Measurements from ENCODE around the gene CAMK1G.

Gene CAMK1G

GRCh38 chr1:209600541-209600940, 17.0 kb downstream of the CAMK1G start:
- Histone ChIP-seq H3K9ac (ENCODE audit: low read depth, low read length) (no peak overlapping the region), H3K36me3 (ENCODE audit: insufficient read depth, low read length) (no peaks in the 10 kb centered on the region), H3K9me3 (ENCODE audit: control insufficient read depth, insufficient read depth, low read length) (no peaks in the 10 kb centered on the region), H3K4me1 (ENCODE audit: insufficient read depth, low read length) (no peaks in the 10 kb centered on the region)

- Histone ChIP-seq H3K36me3 (ENCODE audit: insufficient read depth, low read length) (no peaks in the 10 kb centered on the region), H3K9me3 (ENCODE audit: control insufficient read depth, insufficient read depth, low read length) (no peaks in the 10 kb centered on the region), H3K4me1 (ENCODE audit: insufficient read depth, low read length) (no peaks in the 10 kb centered on the region), H3K9ac (ENCODE audit: low read depth, low read length) (no peak overlapping the region)
These were observed 18.5 kb downstream of the CAMK1G start for GRCh38 chr1:209601809-209602657.

- H3K36me3 ChIP-seq (ENCODE audit: insufficient read depth, low read length): no peaks in the 10 kb centered on the region
- H3K4me1 ChIP-seq (ENCODE audit: insufficient read depth, low read length): no peaks in the 10 kb centered on the region
- H3K9me3 ChIP-seq (ENCODE audit: control insufficient read depth, insufficient read depth, low read length): no peaks in the 10 kb centered on the region
- no peak overlapping the region for H3K9ac ChIP-seq (ENCODE audit: low read depth, low read length)
These were observed 20.4 kb downstream of the CAMK1G start for GRCh38 chr1:209603877-209604276.

DNA sequence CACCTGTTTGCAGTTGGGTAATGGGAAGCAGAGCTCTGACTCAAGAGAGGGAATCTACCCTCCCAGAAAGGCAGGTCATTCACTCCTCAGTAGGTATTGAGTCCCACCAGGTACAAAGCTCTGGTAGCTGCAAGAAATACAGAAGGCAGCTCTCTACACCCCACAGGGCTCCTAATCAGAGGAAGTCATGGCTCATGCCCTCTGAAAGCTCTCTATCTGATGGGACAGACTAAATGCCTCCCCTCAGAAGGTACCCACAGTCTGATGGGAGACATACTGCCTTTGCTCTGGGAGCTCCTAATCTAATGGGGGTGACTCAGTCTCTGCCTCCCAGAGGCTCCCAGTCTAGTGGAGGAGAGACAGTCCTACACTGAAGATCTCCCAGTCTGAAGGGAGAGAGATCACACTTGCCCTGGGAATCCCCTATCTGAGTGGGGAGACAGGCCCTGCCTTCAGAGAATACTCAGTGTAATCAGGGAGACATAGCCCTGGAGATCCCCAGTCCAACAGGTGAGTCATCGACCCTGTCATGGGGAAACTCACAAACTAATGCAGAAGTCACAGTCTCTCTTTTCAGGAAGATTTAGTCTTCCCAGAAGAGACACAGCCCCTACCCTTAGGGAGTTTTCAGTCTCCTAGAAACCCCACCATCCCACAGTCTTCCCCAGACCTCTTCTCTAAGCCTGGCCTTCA, 23.7 kb downstream of the CAMK1G start:
- H3K4me1 ChIP-seq (ENCODE audit: insufficient read depth, low read length): no peaks in the 10 kb centered on the region
- H3K9me3 ChIP-seq (ENCODE audit: control insufficient read depth, insufficient read depth, low read length): no peaks in the 10 kb centered on the region
- H3K9ac ChIP-seq (ENCODE audit: low read depth, low read length): no peak overlapping the region
- H3K36me3 ChIP-seq (ENCODE audit: insufficient read depth, low read length): no peaks in the 10 kb centered on the region

DNA sequence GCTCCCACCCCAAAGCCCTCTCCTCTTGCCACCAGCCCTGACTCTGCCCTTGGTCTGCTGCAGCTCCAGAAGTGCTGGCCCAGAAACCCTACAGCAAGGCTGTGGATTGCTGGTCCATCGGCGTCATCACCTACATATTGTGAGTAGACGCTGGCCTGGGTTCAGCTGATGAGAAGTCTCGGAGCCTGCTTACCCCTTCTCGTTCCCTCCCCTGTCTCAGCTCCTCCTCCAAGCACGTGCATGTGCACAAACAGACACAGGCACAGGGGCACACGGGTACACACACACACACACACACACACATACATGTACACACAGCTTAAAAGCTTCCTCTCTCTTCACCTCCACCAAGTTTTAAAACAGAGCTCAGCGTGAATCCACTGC, 24.3 kb downstream of the CAMK1G start:
- Histone ChIP-seq H3K9me3 (ENCODE audit: control insufficient read depth, insufficient read depth, low read length) (no peaks in the 10 kb centered on the region), H3K9ac (ENCODE audit: low read depth, low read length) (no peak overlapping the region), H3K36me3 (ENCODE audit: insufficient read depth, low read length) (no peaks in the 10 kb centered on the region), H3K4me1 (ENCODE audit: insufficient read depth, low read length) (no peaks in the 10 kb centered on the region)

DNA sequence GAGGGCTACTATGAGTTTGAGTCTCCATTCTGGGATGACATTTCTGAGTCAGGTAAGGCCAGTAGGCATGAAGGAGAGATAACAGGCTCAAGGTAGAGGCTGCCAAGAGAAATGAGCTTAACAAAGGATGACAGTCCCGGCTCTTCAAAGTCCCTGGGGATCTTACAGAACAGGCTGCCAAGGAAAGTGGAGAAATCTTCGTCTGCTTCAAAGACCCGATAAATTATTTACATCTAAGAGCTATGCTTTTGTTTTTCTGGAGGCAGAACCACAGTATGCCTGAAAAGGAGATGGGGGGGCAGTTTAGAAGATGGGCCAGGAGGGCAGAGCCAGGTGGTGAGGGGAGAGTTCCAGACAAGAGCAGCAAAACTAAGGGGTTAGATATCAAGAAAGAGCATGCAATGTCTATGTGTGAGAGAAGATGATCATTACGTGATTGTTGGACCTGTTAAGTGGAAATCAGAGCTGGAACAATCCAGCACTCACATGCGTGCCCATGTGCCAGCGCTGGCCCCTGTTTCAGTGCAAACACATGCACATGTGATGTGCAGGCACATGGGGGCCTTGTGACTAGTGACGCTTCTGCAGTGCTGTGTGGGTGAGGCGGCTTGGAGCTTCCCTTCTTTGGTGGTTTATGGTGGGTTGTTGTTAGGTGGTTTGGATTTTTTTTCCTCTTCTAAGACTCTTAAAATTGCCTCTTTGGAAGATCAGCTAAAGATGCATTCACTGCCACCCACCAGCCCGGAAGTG, 25.7 kb downstream of the CAMK1G start:
- Histone ChIP-seq H3K36me3 (ENCODE audit: insufficient read depth, low read length) (no peaks in the 10 kb centered on the region), H3K9ac (ENCODE audit: low read depth, low read length) (no peak overlapping the region), H3K9me3 (ENCODE audit: control insufficient read depth, insufficient read depth, low read length) (no peaks in the 10 kb centered on the region), H3K4me1 (ENCODE audit: insufficient read depth, low read length) (no peaks in the 10 kb centered on the region)

DNA sequence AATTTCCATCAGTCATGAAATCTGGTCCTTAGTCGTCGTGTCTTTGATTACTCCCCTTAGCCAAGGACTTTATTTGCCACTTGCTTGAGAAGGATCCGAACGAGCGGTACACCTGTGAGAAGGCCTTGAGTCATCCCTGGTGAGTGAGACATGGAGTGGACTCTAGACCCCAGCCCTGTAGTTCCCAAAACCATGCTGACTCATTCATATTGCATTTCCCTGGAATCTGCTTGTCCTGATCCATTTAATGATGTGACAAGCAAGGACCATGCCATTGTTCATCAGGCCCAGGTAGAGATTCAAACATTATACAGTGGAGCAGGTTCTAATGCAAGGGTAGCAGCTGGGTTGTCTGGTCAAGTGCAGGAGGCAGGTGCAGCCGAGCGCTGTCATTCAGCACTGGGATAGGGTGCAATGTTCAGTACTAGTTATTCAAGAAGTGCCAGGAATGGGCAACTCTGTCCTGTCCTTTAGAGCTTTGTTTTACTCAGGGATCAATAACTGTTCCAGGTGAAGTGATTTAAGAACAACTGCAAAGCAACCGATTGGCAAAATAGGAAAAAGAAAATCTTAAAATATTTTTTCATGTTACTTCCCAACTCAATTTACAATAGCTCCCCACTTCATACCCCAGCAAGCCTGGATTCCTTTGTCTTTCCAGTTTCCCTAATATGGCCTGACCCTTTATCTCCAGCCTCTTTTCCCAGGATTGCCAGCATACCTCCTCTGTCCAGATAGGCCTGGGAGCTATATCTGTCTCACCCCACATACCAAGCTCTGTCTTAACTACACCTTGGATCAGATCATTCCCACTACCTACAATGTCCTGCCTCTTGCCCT, 26.5 kb downstream of the CAMK1G start:
- H3K36me3 ChIP-seq (ENCODE audit: insufficient read depth, low read length): no peaks in the 10 kb centered on the region
- H3K9ac ChIP-seq (ENCODE audit: low read depth, low read length): no peak overlapping the region
- H3K4me1 ChIP-seq (ENCODE audit: insufficient read depth, low read length): no peaks in the 10 kb centered on the region
- H3K9me3 ChIP-seq (ENCODE audit: control insufficient read depth, insufficient read depth, low read length): no peaks in the 10 kb centered on the region

- H3K4me1 ChIP-seq (ENCODE audit: insufficient read depth, low read length): no peaks in the 10 kb centered on the region
- no peaks in the 10 kb centered on the region for H3K36me3 ChIP-seq (ENCODE audit: insufficient read depth, low read length)
- H3K9ac ChIP-seq (ENCODE audit: low read depth, low read length): no peak overlapping the region
- no peaks in the 10 kb centered on the region for H3K9me3 ChIP-seq (ENCODE audit: control insufficient read depth, insufficient read depth, low read length)
These were observed 27.1 kb downstream of the CAMK1G start for GRCh38 chr1:209610631-209610905.

- Histone ChIP-seq H3K9ac (ENCODE audit: low read depth, low read length) (no peak overlapping the region), H3K36me3 (ENCODE audit: insufficient read depth, low read length) (no peaks in the 10 kb centered on the region), H3K4me1 (ENCODE audit: insufficient read depth, low read length) (no peaks in the 10 kb centered on the region), H3K9me3 (ENCODE audit: control insufficient read depth, insufficient read depth, low read length) (no peaks in the 10 kb centered on the region)
These were observed 28.5 kb downstream of the CAMK1G start for GRCh38 chr1:209611771-209612570.

- H3K9me3 ChIP-seq (ENCODE audit: control insufficient read depth, insufficient read depth, low read length): no peaks in the 10 kb centered on the region
- H3K4me1 ChIP-seq (ENCODE audit: insufficient read depth, low read length): no peaks in the 10 kb centered on the region
- H3K9ac ChIP-seq (ENCODE audit: low read depth, low read length): no peak overlapping the region
- H3K36me3 ChIP-seq (ENCODE audit: insufficient read depth, low read length): no peaks in the 10 kb centered on the region
These were observed 29.3 kb downstream of the CAMK1G start for GRCh38 chr1:209612646-209613399.

DNA sequence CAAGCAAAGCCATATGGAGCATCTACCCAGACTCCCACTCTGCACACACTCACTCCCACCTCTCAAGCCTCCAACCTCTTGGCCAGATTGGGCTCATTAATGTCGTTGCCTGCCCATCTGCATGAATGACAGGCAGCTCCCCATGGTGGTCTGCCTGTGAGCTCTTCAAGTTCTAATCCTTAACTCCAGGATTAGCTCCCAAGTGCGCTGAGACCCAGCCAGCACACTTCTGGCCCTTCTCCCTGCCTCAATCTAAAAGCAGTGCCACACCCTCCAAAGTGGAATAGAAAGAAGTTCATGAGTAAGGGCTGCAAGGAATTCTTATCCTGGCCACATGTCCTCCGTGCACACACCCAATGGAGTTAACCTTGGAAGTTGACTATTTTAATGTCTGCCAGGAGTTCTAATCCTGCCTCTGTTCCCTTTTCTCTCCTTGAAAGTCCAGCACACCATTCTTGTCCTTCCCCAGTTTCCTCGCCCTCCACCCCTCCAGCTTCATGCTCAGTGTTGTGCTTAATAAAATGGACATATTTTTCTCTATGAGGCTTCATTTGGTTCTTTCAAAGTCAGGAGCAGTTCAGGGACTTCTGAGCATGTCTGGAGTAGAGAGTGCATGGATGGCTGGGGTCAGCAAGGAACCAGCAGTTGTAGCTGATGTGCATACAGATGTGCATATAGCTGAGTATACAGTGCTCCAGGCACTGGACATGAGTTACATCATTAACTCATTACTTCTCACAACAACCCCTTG, 30.1 kb downstream of the CAMK1G start:
- no peak overlapping the region for H3K9ac ChIP-seq (ENCODE audit: low read depth, low read length)
- H3K4me1 ChIP-seq (ENCODE audit: insufficient read depth, low read length): no peaks in the 10 kb centered on the region
- no peaks in the 10 kb centered on the region for H3K9me3 ChIP-seq (ENCODE audit: control insufficient read depth, insufficient read depth, low read length)
- H3K36me3 ChIP-seq (ENCODE audit: insufficient read depth, low read length): no peaks in the 10 kb centered on the region

DNA sequence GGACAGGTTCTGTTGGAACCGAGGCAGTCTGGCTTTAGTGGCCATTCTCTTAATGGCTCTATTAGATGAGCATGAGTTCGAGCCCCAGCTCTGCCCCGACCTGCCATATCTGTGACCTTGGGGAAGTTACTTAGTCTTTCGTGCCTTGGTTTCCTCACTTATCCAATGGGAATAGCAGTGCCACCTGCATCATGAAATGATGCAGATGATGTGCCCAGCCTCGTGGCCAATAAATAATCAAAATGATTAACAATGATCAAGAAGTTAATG, 30.6 kb downstream of the CAMK1G start:
- no peaks in the 10 kb centered on the region for H3K4me1 ChIP-seq (ENCODE audit: insufficient read depth, low read length)
- no peaks in the 10 kb centered on the region for H3K36me3 ChIP-seq (ENCODE audit: insufficient read depth, low read length)
- no peak overlapping the region for H3K9ac ChIP-seq (ENCODE audit: low read depth, low read length)
- H3K9me3 ChIP-seq (ENCODE audit: control insufficient read depth, insufficient read depth, low read length): no peaks in the 10 kb centered on the region

GRCh38 chr1:209614906-209615305, 31.4 kb downstream of the CAMK1G start:
- no peaks in the 10 kb centered on the region for H3K9me3 ChIP-seq (ENCODE audit: control insufficient read depth, insufficient read depth, low read length)
- H3K9ac ChIP-seq (ENCODE audit: low read depth, low read length): no peak overlapping the region
- H3K36me3 ChIP-seq (ENCODE audit: insufficient read depth, low read length): no peaks in the 10 kb centered on the region
- no peaks in the 10 kb centered on the region for H3K4me1 ChIP-seq (ENCODE audit: insufficient read depth, low read length)

All from ES-I3 (cell line).